AG09319 (cell line): ENCODE measurements around the gene CHST10.

ENCODE experiments used
- DNase-seq: peaks from one replicate; pipeline ENCODE4 v3.0.0-alpha.2; 2010; ENCODE audit warnings: low read depth; ENCODE audit errors: extremely low read depth
- TF ChIP-seq, protein P1 (sequence below): IDR thresholded peaks from 2 replicates; pipeline ENCODE4 v1.5.1; 2011; ENCODE audit warnings: low read depth, mild to moderate bottlenecking, inconsistent platforms, low read length, moderate library complexity

Gene CHST10

DNA sequence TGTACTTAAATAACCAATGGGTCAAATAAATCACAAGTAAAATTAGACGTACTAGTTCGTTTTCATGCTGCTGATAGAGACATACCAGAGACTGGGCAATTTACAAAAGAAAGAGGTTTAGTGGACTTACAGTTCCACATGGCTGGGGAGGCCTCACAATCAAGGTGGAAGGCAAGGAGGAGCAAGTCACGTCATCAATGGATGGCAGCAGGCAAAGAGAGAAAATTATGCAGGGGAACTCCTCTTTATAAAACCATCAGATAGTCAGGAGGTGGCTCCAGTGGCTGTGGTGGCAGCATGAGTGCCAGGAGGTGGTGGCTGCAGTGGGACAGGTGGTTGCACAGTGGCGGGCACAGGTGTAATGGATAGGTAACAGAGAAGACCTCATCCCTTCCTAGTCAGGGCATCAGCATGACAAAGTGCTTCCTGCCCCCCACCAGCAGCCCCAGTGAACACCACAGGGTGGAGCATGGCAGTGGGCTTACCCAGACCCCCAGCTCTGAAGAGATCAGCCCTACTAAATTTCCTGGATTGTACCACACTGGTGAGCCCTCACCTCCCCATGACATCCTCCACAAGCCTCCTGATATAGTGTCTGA is 6.9 kb upstream of the CHST10 start:
- TF ChIP-seq, protein P1, sequence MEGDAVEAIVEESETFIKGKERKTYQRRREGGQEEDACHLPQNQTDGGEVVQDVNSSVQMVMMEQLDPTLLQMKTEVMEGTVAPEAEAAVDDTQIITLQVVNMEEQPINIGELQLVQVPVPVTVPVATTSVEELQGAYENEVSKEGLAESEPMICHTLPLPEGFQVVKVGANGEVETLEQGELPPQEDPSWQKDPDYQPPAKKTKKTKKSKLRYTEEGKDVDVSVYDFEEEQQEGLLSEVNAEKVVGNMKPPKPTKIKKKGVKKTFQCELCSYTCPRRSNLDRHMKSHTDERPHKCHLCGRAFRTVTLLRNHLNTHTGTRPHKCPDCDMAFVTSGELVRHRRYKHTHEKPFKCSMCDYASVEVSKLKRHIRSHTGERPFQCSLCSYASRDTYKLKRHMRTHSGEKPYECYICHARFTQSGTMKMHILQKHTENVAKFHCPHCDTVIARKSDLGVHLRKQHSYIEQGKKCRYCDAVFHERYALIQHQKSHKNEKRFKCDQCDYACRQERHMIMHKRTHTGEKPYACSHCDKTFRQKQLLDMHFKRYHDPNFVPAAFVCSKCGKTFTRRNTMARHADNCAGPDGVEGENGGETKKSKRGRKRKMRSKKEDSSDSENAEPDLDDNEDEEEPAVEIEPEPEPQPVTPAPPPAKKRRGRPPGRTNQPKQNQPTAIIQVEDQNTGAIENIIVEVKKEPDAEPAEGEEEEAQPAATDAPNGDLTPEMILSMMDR, result no peak
- no peak for DNase-seq

DNA sequence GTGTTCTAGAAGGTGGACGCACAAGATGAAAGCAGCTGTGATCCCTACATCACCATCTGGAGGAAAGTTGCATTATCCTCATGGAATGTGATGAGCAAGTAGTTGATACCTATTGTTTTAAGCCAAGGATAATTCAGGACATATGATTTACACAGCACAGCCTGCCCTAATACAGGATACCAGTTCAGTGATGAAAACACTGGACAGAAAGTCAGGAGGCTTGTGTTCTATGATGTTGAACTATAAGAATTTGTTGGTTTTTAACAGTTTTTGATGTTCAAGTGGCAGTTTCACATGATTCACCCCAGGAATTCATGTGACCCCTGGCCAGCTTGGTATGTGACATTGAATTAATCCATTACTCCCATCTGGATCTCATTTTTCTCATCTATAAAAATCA is 6.2 kb upstream of the CHST10 start:
- DNase-seq, result no peak
- TF ChIP-seq, protein P1, result no peak

DNA sequence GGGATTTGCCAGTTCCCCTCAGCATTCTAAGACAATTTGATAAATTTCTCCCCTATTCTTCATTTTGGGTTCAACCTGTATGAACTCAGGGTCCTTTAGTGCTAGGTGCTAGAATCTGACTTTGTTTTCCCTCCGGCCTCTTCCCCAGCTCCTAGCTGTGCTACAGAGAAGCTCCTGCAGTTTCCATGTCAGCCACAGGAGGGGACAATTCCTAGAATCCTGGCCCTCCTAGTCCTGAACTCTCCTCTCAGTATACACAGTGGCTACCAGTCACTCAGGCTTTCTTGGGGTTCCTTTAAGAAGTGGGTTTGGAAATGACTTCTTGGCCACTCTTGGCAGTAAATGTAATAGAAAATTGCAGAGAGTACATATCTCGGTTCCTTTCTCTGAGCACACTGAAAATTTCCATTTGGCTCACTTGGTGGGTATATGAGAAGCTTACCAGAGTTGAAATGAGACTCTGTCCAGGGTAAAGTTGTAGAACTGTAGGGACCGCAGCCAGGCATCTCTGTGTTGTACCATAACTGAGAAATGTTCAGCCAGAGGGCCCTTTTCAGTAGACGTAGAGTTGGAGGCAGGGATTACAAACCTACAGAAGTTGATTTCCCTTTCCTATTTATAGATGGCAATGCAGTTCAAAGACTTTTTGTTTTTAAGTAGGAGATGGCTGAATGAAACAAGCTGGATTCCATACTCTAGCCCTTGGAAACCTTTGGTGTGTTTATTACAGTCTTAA is 5.0 kb upstream of the CHST10 start:
- TF ChIP-seq, protein P1, result peak; percentile 55
- no peak for DNase-seq

DNA sequence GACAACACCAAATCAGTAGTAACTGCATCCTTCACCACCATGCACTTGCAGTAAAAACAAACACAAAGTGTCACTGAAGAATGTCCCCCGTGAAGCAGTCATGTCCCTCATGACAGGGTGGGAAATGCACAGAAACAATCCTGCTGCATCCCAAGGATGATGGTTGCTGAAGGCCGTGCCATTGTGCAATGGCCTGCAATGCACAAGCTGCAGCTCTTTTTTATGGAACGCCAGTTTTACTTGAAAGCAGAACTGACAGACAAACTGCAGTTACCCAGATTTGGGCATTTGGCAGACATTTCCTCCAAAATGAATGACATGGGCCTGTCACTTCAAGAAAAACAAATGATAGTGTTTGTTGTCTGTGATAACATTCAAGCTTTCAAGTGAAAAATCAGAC is 2.4 kb upstream of the CHST10 start:
- no peak for DNase-seq
- TF ChIP-seq, protein P1, result no peak

DNA sequence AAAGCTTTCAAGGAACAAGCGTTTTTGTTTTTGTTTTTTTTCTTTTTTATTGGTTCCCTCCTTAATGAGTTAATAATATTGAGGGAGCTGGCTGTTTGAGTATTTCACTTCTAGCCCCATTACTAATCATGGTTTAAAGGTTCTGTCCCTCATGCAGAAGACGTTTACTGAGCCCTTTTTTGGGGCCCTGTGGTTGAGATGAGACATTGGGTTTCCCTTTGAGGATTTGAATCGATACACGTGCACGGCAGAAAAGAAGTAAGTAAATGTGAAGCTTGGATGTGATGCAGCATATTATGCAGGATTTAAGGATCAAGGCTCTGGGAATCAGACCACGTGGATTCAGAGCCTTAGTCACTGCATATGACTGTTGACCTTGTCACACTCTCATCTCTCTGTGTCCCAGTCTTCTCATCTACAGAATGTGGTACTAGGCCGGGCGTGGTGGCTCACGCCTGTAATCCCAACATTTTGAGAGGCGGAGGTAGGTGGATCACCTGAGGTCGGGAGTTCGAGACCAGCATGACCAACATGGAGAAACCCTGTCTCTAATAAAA is 1.0 kb upstream of the CHST10 start:
- DNase-seq, result no peak
- TF ChIP-seq, protein P1, result no peak

DNA sequence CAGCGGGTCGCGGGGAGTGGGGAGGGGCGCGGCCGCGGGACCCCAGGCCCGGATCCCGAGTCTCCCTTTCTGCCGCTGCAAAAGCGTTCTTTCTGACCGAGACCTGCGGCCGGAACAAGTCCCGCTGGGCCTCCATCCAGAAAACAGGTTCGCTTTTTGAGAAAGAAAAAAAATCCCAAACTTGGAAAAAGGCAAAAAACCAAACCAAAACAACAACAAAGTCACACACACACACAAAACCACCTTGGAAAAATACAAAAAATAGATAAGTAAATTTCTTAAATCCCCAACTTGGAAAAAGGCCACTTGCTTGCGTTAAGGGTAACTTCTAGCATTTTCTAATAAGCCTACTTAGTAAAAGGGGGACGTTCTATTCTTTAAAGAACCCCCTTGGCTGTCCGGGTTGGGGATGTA is 250 bp upstream of the CHST10 start:
- TF ChIP-seq, protein P1, result no peak
- DNase-seq, result no peak

DNA sequence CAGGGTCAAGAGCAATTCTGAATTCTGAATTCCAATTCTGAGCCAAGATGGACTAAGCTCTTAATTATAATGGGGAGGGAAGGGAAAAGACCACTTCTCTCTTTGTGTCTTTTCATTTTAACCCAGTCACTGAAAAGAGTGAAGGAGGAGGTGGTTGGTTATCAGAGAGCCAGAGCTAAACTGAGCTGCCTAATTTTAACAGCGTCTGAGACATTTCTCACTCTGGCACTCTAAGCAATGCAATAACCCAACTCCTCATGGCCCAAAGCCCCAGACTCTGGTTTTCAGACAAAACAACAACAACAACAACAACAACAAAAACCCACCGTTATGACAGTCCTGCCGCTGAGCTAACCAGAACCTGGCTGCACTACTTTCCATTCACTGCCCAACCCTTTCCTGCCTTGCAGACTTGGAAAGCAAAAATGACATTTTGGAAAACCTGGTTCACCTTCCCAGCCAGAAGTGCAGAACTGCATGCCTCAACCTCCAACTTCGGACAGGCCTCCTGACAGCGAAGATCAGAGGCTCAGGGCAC is 1.0 kb downstream of the CHST10 start:
- TF ChIP-seq, protein P1, result no peak
- no peak for DNase-seq
